Activated CD4-positive, alpha-beta T cell treated with anti-CD3 and anti-CD28 coated beads, Interleukin-2, amount 10 ng/mL, durations not matched to agents 24 days and 14 days (primary cell): ENCODE results near the gene PEX3. TPM values are rescaled to one million over a fixed set of nuclear protein-coding genes. Genes with fewer than 3 reads are reported as not detected.
"Not testable (repeated sequence)": the region's sequence is repeated elsewhere in the genome, so short reads cannot be mapped to it uniquely, and the experiment has no call there.

Source experiments
- DNase-seq: peaks from one replicate; pipeline ENCODE4 v3.0.0; 2022
- H3K27ac Mint-ChIP-seq: one replicate; pipeline ENCODE4 v1.8.0; 2022; ENCODE audit warnings: mild to moderate bottlenecking, mixed read lengths
- H3K27me3 Mint-ChIP-seq: one replicate; pipeline ENCODE4 v1.8.0; 2022; ENCODE audit warnings: mixed read lengths
- H3K36me3 Mint-ChIP-seq: one replicate; pipeline ENCODE4 v1.8.0; 2022; ENCODE audit warnings: low read depth, mild to moderate bottlenecking, mixed read lengths
- H3K4me1 Mint-ChIP-seq: one replicate; pipeline ENCODE4 v1.8.0; 2021; ENCODE audit warnings: mixed read lengths
- H3K4me3 Mint-ChIP-seq: one replicate; pipeline ENCODE4 v1.8.0; 2022; ENCODE audit warnings: mild to moderate bottlenecking, moderate library complexity, mixed read lengths
- H3K9me3 Mint-ChIP-seq: one replicate; pipeline ENCODE4 v1.8.0; 2021; ENCODE audit warnings: mixed read lengths
- intact Hi-C: fragments of 100-400 bp; cut with micrococcal nuclease; formaldehyde crosslinking; loops from one replicate; pipeline ENCODE4 v1.15.1; 2023
- total RNA-seq: library from RNA; stranded (reverse); gene quantifications from 2 replicates; pipeline ENCODE4 v1.2.3, GENCODE V29; 2022

The PEX3 gene
- total RNA-seq, 1 donor from 2014 or later = 26.0 TPM

DNA sequence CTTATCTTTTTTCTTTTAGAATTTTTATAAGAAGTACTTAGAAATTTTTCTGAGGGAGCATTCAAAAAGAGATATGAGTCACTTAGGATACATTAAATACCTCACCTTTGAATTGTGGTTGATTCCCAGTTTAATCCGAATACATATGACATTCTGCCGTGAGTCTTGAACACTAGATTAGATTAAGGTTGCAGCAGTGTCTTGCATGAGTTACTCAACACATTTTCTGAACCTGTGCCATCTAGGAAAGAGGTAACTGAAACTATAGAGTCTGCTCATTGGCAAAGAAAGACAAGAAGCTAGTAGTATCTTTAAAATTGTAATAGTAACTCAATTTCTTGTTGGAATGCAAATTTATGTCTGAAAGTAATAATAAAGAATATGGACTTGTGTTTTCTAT lies 14.9 kb downstream of the PEX3 start:
- Mint-ChIP-seq H3K4me1 (peaks cover 2% of the 10 kb centered on the region), H3K4me3 (no peak overlapping the region), H3K9me3 (no peaks in the 10 kb centered on the region), H3K27ac (no peak overlapping the region), H3K36me3 (peaks cover 31% of the 10 kb centered on the region), H3K27me3 (no peaks in the 10 kb centered on the region)
- intact Hi-C loops = no loop called here
- DNase-seq = no peak

DNA sequence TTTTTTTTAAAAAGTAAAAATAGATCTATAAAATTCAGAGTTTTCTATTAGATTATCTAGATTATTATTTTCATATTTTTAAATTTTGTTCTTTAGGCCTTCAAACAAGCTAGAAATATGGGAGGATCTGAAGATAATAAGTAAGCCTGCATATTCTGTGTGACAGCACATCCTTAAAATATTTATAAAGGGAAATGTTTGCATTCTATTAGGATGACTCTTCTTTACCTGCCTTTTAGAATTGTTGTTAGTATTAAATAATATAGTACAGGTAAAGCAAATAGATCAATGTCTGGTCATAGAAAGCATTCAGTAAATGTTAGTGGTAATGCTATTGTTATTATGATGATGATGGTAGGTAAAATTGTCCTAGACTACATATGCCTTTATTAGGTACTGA lies 17.4 kb downstream of the PEX3 start:
- Mint-ChIP-seq H3K36me3 (peaks cover 33% of the 10 kb centered on the region), H3K9me3 (no peaks in the 10 kb centered on the region), H3K4me1 (peaks cover 2% of the 10 kb centered on the region), H3K4me3 (no peak overlapping the region), H3K27me3 (no peaks in the 10 kb centered on the region), H3K27ac (no peak overlapping the region)
- DNase-seq = no peak
- intact Hi-C loops = no loop called here

DNA sequence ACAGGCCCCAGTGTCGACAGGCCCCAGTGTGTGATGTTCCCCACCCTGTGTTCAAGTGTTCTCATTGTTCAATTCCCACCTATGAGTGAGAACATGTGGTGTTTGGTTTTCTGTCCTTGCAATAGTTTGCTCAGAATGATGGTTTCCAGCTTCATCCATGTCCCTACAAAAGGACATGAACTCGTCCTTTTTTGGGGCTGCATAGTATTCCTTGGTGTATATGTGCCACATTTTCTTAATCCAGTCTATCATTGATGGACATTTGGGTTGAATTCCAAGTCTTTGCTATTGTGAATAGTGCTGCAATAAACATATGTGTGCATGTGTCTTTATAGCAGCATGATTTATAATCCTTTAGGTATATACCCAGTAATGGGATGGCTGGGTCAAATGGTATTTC lies 18.2 kb downstream of the PEX3 start:
- H3K9me3 Mint-ChIP-seq, intact Hi-C loops, DNase-seq, H3K27ac Mint-ChIP-seq, H3K27me3 Mint-ChIP-seq, H3K4me1 Mint-ChIP-seq, H3K4me3 Mint-ChIP-seq: not testable (repeated sequence)
- peaks cover 35% of the 10 kb centered on the region for H3K36me3 Mint-ChIP-seq

DNA sequence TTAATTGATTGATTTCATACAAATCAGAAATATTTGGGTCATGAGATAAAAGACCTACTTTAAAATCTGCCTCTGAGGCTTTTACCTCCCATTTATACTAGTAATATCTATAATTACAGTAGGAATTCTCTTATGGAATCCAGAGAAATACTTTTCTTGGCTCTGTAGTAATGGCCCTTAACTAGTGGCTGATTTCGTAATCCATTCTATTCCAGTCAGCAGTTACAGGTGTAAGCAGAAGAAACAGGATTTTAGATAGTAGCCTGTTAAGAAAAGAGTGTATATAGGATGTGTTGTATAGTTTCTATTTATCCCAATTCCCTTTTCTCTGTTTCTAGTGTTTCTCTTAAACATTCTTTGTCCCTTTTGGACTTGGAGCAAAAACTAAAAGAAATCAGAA lies 21.2 kb downstream of the PEX3 start:
- Mint-ChIP-seq H3K27me3 (no peaks in the 10 kb centered on the region), H3K27ac (no peak overlapping the region), H3K4me1 (no peaks in the 10 kb centered on the region), H3K9me3 (no peaks in the 10 kb centered on the region), H3K36me3 (peaks cover 56% of the 10 kb centered on the region), H3K4me3 (no peak overlapping the region)
- intact Hi-C loops = no loop called here
- no peak for DNase-seq

DNA sequence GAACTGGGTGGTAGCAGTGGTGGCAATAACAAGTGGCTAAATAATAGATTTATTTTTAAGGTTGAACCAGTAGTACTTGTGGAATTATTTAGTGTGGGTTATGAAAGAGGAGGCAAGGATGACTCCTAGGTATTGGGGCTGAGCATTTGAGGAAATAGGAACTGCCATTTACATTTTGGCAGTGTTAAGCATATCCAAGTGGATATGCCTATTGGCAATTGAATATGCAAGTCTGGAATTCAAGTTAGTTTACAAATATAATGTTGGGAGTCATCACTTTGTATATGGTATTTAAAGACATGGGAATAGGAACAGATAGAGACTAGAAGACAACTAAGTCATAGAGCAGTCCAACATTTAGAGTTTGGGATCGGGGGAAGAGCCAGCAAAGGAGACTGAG lies 25.9 kb downstream of the PEX3 start:
- Mint-ChIP-seq H3K36me3 (peaks cover 53% of the 10 kb centered on the region), H3K27me3 (no peaks in the 10 kb centered on the region), H3K4me1 (no peaks in the 10 kb centered on the region), H3K27ac (no peak overlapping the region), H3K4me3 (no peak overlapping the region), H3K9me3 (no peaks in the 10 kb centered on the region)
- intact Hi-C loops = no loop called here
- DNase-seq = no peak

DNA sequence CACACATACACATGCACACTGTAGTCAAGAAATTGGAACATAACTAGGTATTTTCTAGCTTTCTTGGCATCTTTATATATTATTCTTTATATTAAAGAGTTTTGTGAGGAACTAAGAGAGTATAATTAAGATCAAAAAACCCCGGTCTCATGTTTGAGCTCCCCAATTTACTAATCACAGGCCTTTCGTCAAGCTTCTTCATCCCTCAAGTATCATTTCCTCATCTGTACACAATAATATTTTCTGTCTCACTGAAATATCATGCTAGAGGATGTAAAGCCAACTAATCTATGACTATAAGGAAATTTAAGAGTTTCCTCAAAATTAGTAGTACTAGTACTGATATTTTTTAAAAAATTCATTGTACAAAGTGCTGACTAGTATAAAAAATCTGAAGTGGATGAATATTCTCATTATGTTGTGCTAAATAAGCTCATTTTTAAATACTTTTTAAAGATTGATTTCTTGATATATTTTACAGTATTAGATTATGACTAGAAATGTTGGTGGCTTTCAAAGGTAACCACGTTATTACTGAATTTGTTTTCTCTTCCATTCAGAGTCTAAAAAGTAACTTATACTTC lies 28.0 kb downstream of the PEX3 start:
- no peaks in the 10 kb centered on the region for H3K4me1 Mint-ChIP-seq
- H3K9me3 Mint-ChIP-seq = no peaks in the 10 kb centered on the region
- H3K27ac Mint-ChIP-seq = no peak overlapping the region
- H3K36me3 Mint-ChIP-seq = peaks cover 40% of the 10 kb centered on the region
- intact Hi-C loops = no loop called here
- DNase-seq = no peak
- H3K4me3 Mint-ChIP-seq = no peak overlapping the region
- no peaks in the 10 kb centered on the region for H3K27me3 Mint-ChIP-seq

DNA sequence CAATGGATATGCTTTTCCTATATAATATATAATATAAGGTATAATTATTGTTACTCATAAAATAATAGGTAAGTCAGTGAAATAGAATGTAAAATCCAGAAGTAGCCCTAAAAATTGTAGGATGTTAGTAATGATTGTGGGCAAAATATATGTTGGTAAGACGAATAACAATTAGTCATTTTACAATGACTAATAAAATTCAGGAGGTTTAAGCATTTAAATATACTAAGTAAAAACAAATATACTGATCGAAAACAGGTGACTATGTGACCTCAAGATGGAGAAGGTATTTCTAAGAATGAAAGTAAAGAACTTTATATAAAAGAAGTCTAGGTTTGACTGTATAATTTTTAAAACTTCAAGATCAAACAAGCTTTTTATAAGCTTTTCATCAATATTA lies 32.0 kb downstream of the PEX3 start:
- H3K9me3 Mint-ChIP-seq = no peaks in the 10 kb centered on the region
- no peaks in the 10 kb centered on the region for H3K4me1 Mint-ChIP-seq
- peaks cover 17% of the 10 kb centered on the region for H3K36me3 Mint-ChIP-seq
- H3K4me3 Mint-ChIP-seq = no peak overlapping the region
- H3K27ac Mint-ChIP-seq = no peak overlapping the region
- no peaks in the 10 kb centered on the region for H3K27me3 Mint-ChIP-seq
- intact Hi-C loops = no loop called here
- DNase-seq = no peak

DNA sequence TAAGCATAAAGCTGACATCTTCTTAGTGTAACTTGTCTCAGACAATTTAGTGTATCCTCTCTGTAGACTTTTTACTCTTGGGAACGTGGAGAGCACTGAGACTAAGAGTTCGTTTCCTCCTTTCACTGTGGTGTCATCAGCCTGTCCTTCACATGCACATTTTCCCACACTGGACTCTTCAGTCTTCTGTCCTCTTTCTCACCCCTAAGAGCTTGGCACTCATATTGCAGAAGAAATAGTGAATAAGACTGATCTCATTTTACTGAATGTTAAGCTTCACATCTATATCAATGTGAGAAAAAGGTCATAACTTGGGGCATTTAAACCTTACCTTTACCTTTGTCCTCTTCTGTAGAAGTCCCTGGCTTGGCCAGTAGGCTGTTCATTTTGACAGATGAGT lies 35.4 kb downstream of the PEX3 start:
- Mint-ChIP-seq H3K27me3 (no peaks in the 10 kb centered on the region), H3K4me1 (no peaks in the 10 kb centered on the region), H3K9me3 (no peaks in the 10 kb centered on the region), H3K36me3 (peaks cover 5% of the 10 kb centered on the region), H3K4me3 (no peak overlapping the region), H3K27ac (no peak overlapping the region)
- DNase-seq = no peak
- intact Hi-C loops = no loop called here

DNA sequence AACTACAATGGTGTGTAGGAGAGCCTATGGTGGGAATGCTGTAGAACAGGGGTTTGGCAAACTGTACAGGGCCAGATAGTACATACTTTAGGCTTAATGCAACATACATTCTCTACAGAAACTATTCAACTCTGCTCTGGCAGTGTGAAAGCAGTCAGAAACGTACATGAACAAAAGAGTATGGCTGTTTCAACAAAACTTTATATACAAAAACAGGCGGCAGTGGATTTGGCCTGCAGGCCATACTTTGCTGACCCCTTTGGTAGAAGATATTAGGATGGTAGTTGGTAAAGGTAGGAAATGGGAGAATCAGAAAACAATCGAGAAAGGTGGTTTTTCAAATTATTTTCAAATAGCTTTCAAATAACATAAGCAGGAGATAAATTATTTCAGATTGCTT lies 36.1 kb downstream of the PEX3 start:
- intact Hi-C loops = no loop called here
- Mint-ChIP-seq H3K27me3 (no peaks in the 10 kb centered on the region), H3K4me3 (no peak overlapping the region), H3K36me3 (peaks cover 5% of the 10 kb centered on the region), H3K27ac (no peak overlapping the region), H3K4me1 (no peaks in the 10 kb centered on the region), H3K9me3 (no peaks in the 10 kb centered on the region)
- DNase-seq = no peak

DNA sequence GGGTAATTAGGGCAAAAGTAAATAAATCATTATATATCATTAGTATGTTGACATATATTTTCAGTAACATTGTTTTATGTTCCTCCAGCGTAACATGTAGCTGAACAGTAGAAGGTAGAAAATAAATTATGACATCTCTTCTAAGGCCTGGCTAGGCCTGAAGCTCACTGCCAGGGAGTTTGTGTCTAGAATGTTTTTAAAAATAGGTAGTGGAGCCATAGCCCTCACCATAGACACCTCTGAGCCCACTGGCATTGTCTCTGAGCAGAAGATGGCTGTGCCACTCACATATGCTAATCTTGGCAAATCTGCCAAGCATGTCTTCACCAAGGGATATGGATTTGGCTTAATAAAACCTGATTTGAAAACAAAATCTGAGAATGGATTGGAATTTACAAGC lies 39.6 kb downstream of the PEX3 start:
- H3K27ac Mint-ChIP-seq = no peak overlapping the region
- peaks cover 9% of the 10 kb centered on the region for H3K36me3 Mint-ChIP-seq
- no peak for DNase-seq
- H3K9me3 Mint-ChIP-seq = no peaks in the 10 kb centered on the region
- H3K27me3 Mint-ChIP-seq = no peaks in the 10 kb centered on the region
- intact Hi-C loops = no loop called here
- no peak overlapping the region for H3K4me3 Mint-ChIP-seq
- H3K4me1 Mint-ChIP-seq = no peaks in the 10 kb centered on the region

DNA sequence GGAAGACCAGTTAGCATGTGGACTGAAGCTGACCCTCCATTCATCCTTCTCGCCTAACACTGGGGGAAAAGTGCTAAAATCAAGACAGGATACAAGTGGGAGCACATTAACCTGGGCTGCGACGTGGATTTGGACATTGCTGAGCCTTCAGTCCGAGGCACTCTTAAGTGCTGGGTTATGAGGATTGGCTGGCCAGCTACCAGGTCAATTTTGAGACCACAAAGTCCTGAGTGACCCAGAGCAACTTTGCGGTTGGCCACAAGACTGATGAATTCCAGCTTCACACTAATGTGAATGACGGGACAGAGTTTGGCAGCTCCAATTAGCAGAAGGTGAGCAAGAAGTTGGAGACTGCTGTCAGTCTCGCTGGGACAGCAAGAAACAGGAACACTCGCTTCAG lies 40.2 kb downstream of the PEX3 start:
- H3K4me3 Mint-ChIP-seq = no peak overlapping the region
- DNase-seq = no peak
- intact Hi-C loops = no loop called here
- no peaks in the 10 kb centered on the region for H3K4me1 Mint-ChIP-seq
- no peak overlapping the region for H3K27ac Mint-ChIP-seq
- peaks cover 11% of the 10 kb centered on the region for H3K36me3 Mint-ChIP-seq
- H3K27me3 Mint-ChIP-seq = no peaks in the 10 kb centered on the region
- no peaks in the 10 kb centered on the region for H3K9me3 Mint-ChIP-seq

DNA sequence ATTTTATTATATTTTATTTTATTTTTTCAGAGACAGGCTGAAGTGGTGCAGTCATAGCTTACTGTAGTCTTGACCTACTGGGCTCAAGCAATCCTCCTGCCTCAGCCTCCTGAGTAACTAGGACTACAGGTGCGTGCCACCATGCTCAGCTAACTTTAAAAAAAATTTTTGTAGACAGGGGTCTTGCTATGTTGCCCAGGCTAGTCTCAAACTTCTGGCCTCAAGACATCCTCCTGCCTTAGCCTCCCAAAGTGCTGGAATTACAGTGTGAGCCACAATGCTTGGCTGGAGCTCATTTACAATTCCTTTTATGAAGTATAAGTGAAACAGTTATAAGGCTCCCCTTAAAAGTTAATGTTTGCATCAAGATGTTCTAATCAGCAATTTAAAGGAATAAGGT lies 46.4 kb downstream of the PEX3 start:
- Mint-ChIP-seq H3K27me3 (no peaks in the 10 kb centered on the region), H3K27ac (no peak overlapping the region), H3K4me3 (no peak overlapping the region), H3K9me3 (no peaks in the 10 kb centered on the region), H3K36me3 (peaks cover 34% of the 10 kb centered on the region), H3K4me1 (peaks cover 13% of the 10 kb centered on the region)
- intact Hi-C loops = no loop called here
- DNase-seq = no peak

DNA sequence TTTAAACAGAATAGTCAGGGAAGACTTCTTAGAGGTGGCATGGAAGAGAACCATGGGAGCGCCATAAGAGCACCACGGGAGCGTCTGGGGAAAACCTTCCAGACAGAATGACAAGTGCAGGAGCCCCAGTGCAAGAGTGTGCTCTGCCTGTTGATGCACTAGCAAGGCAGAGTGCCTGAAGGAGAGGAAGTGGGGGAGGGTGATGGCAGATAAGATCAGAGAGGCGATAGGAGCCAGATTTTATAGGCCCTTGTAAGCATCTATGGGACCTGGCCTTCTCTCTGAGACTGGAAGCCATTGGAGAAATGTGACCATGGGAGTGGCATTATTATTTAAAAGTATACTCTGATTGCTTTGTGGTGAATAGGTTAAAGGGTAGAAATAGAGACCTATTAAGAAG lies 47.8 kb downstream of the PEX3 start:
- H3K9me3 Mint-ChIP-seq = no peaks in the 10 kb centered on the region

DNA sequence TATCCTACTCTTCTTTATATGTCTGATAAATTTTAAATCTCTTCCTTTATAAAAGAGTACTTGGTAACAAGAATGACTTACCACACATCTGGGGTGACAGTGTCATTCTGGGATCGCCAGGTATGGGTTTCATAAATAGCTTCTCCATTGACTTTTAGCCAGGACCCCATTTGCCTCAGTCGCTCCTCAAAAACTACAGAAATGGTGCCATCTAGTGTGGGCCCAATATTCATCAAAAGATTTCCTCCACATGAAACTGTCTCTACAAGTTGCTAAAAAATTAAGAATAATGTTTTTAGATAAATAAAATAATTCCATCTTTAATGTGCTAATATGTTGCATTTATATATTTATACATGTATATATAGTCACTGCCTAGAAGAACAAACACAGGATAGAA lies 51.2 kb downstream of the PEX3 start:
- Mint-ChIP-seq H3K27me3 (no peaks in the 10 kb centered on the region), H3K4me1 (peaks cover 18% of the 10 kb centered on the region), H3K36me3 (peaks cover 29% of the 10 kb centered on the region), H3K9me3 (no peaks in the 10 kb centered on the region), H3K27ac (no peak overlapping the region), H3K4me3 (no peak overlapping the region)
- intact Hi-C loops = no loop called here
- DNase-seq = peak; percentile 50

More for the DNA sequence above, 47.8 kb downstream of the PEX3 start:
- DNase-seq = peak; percentile 76
- Mint-ChIP-seq H3K36me3 (peaks cover 33% of the 10 kb centered on the region), H3K4me3 (no peak overlapping the region), H3K4me1 (peaks cover 13% of the 10 kb centered on the region), H3K27ac (no peak overlapping the region), H3K27me3 (no peaks in the 10 kb centered on the region)
- intact Hi-C loops = no loop called here

DNA sequence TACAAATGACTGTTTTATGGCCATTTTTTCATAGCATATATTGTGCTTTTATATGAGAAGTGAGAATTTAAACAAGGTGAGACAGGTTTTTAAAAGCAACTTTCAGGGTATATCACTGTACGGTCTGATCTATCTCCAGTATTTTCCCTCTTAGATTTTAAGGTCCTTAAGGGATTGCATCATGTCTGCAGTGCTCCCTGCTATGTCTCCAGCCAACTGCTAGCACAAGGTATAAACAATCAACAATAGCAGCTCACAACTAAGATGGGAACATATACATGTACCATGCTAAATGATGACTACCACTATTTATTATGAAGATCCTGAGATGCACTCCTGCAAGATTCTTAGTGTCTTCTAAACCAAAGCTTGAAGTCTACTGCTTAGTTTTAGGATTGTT lies 53.8 kb downstream of the PEX3 start:
- H3K9me3 Mint-ChIP-seq = no peaks in the 10 kb centered on the region
- H3K27me3 Mint-ChIP-seq = no peaks in the 10 kb centered on the region
- H3K4me1 Mint-ChIP-seq = peaks cover 10% of the 10 kb centered on the region
- no peak overlapping the region for H3K27ac Mint-ChIP-seq
- peak; percentile 27 for DNase-seq
- peaks cover 25% of the 10 kb centered on the region for H3K36me3 Mint-ChIP-seq
- no peak overlapping the region for H3K4me3 Mint-ChIP-seq
- intact Hi-C loops = no loop called here
